Mucosa of rectum (tissue), 2 donors: ENCODE data around the gene DTD2.

Source experiments
- H3K27ac ChIP-seq, 2 donors: one replicate each; pipeline ENCODE4 v1.7.0; 2013; ENCODE audit warnings: inconsistent platforms in 2 of 2, low read depth in 2 of 2, low read length in 2 of 2
- H3K27me3 ChIP-seq, 2 donors: one replicate each; pipeline ENCODE4 v1.7.0; 2013; ENCODE audit warnings: low read length in 2 of 2; ENCODE audit not compliant: control insufficient read depth in 2 of 2, insufficient read depth in 2 of 2
- H3K36me3 ChIP-seq, 2 donors: one replicate each; pipeline ENCODE4 v1.7.0; 2013; ENCODE audit warnings: low read length in 2 of 2; ENCODE audit not compliant: control insufficient read depth in 2 of 2, insufficient read depth in 2 of 2
- H3K4me1 ChIP-seq, 2 donors: one replicate each; pipeline ENCODE4 v1.7.0; 2013; ENCODE audit warnings: low read length in 2 of 2, mild to moderate bottlenecking in 1 of 2; ENCODE audit not compliant: control insufficient read depth in 2 of 2, insufficient read depth in 2 of 2
- H3K4me3 ChIP-seq, 2 donors: one replicate each; pipeline ENCODE4 v1.7.0; 2013; ENCODE audit warnings: low read length in 2 of 2
- H3K9ac ChIP-seq, 2 donors: one replicate each; pipeline ENCODE4 v1.7.0; 2013; ENCODE audit warnings: low read length in 2 of 2, low read depth in 1 of 2, mild to moderate bottlenecking in 1 of 2
- H3K9me3 ChIP-seq, 2 donors: one replicate each; pipeline ENCODE4 v1.7.0; 2013; ENCODE audit warnings: low read length in 2 of 2; ENCODE audit not compliant: control insufficient read depth in 2 of 2
- donor health status: healthy.
- donor health status: Normal muscosa, but diverticular disease.

The DTD2 gene

GRCh38 chr14:31425905-31426304 is 31.4 kb downstream of the DTD2 start:
- H3K4me1 ChIP-seq = peaks cover under 1 to 2% of the 10 kb centered on the region in 2 donors
- H3K27ac ChIP-seq = no peak overlapping the region
- H3K36me3 ChIP-seq = no peaks in the 10 kb centered on the region
- no peak overlapping the region for H3K4me3 ChIP-seq
- no peaks in the 10 kb centered on the region for H3K27me3 ChIP-seq
- no peaks in the 10 kb centered on the region for H3K9me3 ChIP-seq
- H3K9ac ChIP-seq = no peak overlapping the region

GRCh38 chr14:31421200-31421599 is 36.1 kb downstream of the DTD2 start:
- Histone ChIP-seq H3K27me3 (no peaks in the 10 kb centered on the region), H3K9me3 (no peaks in the 10 kb centered on the region), H3K9ac (no peak overlapping the region), H3K36me3 (peaks cover 0 to 3% of the 10 kb centered on the region in 2 donors), H3K27ac (peak overlapping the region in 1 of 2 donors; percentile 94), H3K4me3 (peak overlapping the region in 1 of 2 donors; percentile 99), H3K4me1 (peaks cover 7 to 14% of the 10 kb centered on the region in 2 donors)

GRCh38 chr14:31420319-31421111 is 36.8 kb downstream of the DTD2 start, which contains the start of gene HEATR5A:
TSS of gene HEATR5A (minus strand) at chr14:31420550. CDS start at chr14:31402975, 17,575 bp downstream.
- Histone ChIP-seq H3K4me3 (peak within 1 kb of the TSS; percentile 97 to 99), H3K9ac (peak within 1 kb of the TSS; percentile 96 to 97), H3K9me3 (no peaks in the 10 kb centered on the region), H3K27ac (peak within 1 kb of the TSS; percentile 91 to 94), H3K4me1 (peaks cover 7 to 14% of the 10 kb centered on the region in 2 donors), H3K36me3 (peaks cover 0 to 3% of the 10 kb centered on the region in 2 donors), H3K27me3 (no peaks in the 10 kb centered on the region)

GRCh38 chr14:31419967-31420318 is 37.4 kb downstream of the DTD2 start:
- Histone ChIP-seq H3K27ac (peak overlapping the region; percentile 91 to 94), H3K4me3 (peak overlapping the region; percentile 97 to 99), H3K36me3 (peaks cover 0 to 3% of the 10 kb centered on the region in 2 donors), H3K4me1 (peaks cover 7 to 14% of the 10 kb centered on the region in 2 donors), H3K9ac (peak overlapping the region; percentile 96 to 97), H3K9me3 (no peaks in the 10 kb centered on the region), H3K27me3 (no peaks in the 10 kb centered on the region)

- Histone ChIP-seq H3K4me1 (peaks cover 7 to 14% of the 10 kb centered on the region in 2 donors), H3K4me3 (peak overlapping the region; percentile 97 to 99), H3K9ac (peak overlapping the region; percentile 96 to 97), H3K36me3 (peaks cover 0 to 3% of the 10 kb centered on the region in 2 donors), H3K27me3 (no peaks in the 10 kb centered on the region), H3K27ac (peak overlapping the region; percentile 91 to 94), H3K9me3 (no peaks in the 10 kb centered on the region)
Measured at GRCh38 chr14:31419179-31419966, 37.9 kb downstream of the DTD2 start.

GRCh38 chr14:31418440-31418839 is 38.9 kb downstream of the DTD2 start:
- H3K9ac ChIP-seq = no peak overlapping the region
- H3K9me3 ChIP-seq = no peaks in the 10 kb centered on the region
- peaks cover 7 to 14% of the 10 kb centered on the region in 2 donors for H3K4me1 ChIP-seq
- no peak overlapping the region for H3K27ac ChIP-seq
- no peaks in the 10 kb centered on the region for H3K27me3 ChIP-seq
- peaks cover 0 to 3% of the 10 kb centered on the region in 2 donors for H3K36me3 ChIP-seq
- no peak overlapping the region for H3K4me3 ChIP-seq

GRCh38 chr14:31414190-31414833 is 43.0 kb downstream of the DTD2 start:
- Histone ChIP-seq H3K9ac (no peak overlapping the region), H3K27ac (no peak overlapping the region), H3K4me1 (peaks cover 5 to 11% of the 10 kb centered on the region in 2 donors), H3K27me3 (no peaks in the 10 kb centered on the region), H3K9me3 (no peaks in the 10 kb centered on the region), H3K4me3 (no peak overlapping the region), H3K36me3 (no peaks in the 10 kb centered on the region)

GRCh38 chr14:31411218-31411727 is 46.0 kb downstream of the DTD2 start:
- Histone ChIP-seq H3K27ac (no peak overlapping the region), H3K9ac (no peak overlapping the region), H3K9me3 (no peaks in the 10 kb centered on the region), H3K4me1 (peaks cover 0 to 3% of the 10 kb centered on the region in 2 donors), H3K36me3 (no peaks in the 10 kb centered on the region), H3K27me3 (no peaks in the 10 kb centered on the region), H3K4me3 (no peak overlapping the region)

- no peaks in the 10 kb centered on the region for H3K36me3 ChIP-seq
- no peaks in the 10 kb centered on the region for H3K27me3 ChIP-seq
- no peaks in the 10 kb centered on the region for H3K9me3 ChIP-seq
- H3K4me3 ChIP-seq = no peak overlapping the region
- H3K4me1 ChIP-seq = peaks cover 0 to 3% of the 10 kb centered on the region in 2 donors
- no peak overlapping the region for H3K27ac ChIP-seq
- no peak overlapping the region for H3K9ac ChIP-seq
Measured at GRCh38 chr14:31410048-31410650, 47.2 kb downstream of the DTD2 start.
